WERI-Rb-1 (cell line): ENCODE results near the gene CD38.

ENCODE experiments used
- DNase-seq: peaks from one replicate; pipeline ENCODE4 v3.0.0-alpha.2; 2020
- H3K27ac ChIP-seq: fragments of 250-450 bp; sonication (Bioruptor Pico); 2 replicates; pipeline ENCODE4 v1.5.1; 2020; ENCODE audit warnings: mild to moderate bottlenecking, moderate library complexity
- H3K27me3 ChIP-seq: fragments of 250-450 bp; sonication (Bioruptor Pico); 2 replicates; pipeline ENCODE4 v1.5.1; 2021; ENCODE audit warnings: mild to moderate bottlenecking, low read depth, moderate library complexity; ENCODE audit not compliant: insufficient read depth, severe bottlenecking
- H3K36me3 ChIP-seq: fragments of 250-450 bp; sonication (Bioruptor Pico); 2 replicates; pipeline ENCODE4 v1.5.1; 2020; ENCODE audit warnings: mild to moderate bottlenecking, moderate library complexity
- H3K4me3 ChIP-seq: 2 replicates; pipeline ENCODE4 v1.5.1; 2011; ENCODE audit warnings: low read depth, mild to moderate bottlenecking, control low read depth, low read length
- H3K9me3 ChIP-seq: fragments of 250-450 bp; sonication (Bioruptor Pico); 2 replicates; pipeline ENCODE4 v1.5.1; 2021; ENCODE audit warnings: mild to moderate bottlenecking, moderate library complexity; ENCODE audit not compliant: severe bottlenecking
- TF ChIP-seq, protein P1 (sequence below): IDR thresholded peaks from 2 replicates; pipeline ENCODE4 v1.5.1; 2011; ENCODE audit warnings: low read depth, mild to moderate bottlenecking, control low read depth, inconsistent platforms, low read length

The CD38 gene

DNA sequence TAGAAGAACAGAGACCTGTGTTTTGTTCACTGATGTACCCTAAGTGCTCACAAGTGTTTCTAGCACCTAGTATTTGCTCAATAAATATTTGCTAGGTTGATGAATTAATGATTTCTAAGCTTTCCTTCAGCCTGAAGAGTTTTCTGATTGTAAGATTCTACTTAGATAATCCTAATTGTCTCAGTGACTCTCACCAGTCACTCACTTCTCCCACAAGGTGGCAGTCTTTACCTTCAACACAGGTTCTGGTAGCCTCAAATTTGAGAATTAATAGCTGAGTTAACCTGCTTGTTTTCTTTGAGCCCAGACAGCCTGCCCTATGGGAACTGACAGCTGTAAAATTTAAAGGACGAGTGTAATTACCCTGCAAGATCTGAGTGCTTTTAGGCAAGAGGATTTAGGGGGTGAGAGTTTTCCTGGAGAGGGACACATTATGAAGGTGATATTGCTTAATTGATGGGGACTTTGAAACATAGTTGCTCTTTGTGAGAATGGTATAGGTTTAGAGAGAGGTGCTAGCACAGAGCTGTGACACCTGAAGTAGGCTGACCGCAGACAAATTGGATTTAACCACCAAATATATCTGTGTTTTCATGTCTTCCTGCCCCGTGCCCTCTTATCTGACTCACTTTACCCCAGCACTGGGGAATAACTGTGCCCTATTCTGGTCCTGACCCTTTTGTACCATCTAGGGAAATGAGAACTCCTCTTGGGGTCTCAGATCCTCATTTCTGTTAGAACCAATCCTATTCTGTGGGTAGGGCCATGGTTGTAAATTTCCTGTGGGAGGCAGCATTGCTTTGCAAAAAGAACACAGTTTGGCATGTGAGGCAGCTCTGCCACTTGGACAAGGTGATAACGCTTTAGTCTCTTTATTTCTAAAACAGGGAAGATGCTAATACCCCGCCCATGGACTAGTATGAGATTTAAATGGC, 27.7 kb downstream of the CD38 start:
- Histone ChIP-seq H3K9me3 (no peaks in the 10 kb centered on the region), H3K27ac (no peak overlapping the region), H3K27me3 (no peaks in the 10 kb centered on the region), H3K4me3 (no peak overlapping the region), H3K36me3 (no peaks in the 10 kb centered on the region)
- peak; percentile 54 for DNase-seq
- TF ChIP-seq, protein P1, sequence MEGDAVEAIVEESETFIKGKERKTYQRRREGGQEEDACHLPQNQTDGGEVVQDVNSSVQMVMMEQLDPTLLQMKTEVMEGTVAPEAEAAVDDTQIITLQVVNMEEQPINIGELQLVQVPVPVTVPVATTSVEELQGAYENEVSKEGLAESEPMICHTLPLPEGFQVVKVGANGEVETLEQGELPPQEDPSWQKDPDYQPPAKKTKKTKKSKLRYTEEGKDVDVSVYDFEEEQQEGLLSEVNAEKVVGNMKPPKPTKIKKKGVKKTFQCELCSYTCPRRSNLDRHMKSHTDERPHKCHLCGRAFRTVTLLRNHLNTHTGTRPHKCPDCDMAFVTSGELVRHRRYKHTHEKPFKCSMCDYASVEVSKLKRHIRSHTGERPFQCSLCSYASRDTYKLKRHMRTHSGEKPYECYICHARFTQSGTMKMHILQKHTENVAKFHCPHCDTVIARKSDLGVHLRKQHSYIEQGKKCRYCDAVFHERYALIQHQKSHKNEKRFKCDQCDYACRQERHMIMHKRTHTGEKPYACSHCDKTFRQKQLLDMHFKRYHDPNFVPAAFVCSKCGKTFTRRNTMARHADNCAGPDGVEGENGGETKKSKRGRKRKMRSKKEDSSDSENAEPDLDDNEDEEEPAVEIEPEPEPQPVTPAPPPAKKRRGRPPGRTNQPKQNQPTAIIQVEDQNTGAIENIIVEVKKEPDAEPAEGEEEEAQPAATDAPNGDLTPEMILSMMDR, result peak; percentile 69

DNA sequence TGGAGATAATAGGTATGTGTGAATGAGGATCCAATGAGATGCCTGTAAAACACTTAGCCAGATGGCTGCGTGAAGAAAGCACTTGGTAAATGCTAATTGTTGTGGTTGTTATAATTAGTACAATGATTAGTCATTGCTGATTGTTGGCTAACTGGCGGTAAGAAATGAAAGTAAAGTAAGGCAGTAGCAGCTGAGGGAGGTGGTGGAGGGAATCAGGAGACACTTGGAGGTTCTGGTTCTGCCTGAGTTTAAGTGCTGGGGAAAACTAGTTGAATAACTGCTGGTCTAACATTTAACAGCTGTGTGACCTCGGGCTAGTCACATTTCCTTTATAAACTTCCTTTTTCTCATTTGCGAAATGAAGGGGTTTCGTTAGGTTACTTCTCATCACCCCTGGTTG, 30.9 kb downstream of the CD38 start:
- no peak for DNase-seq
- no peak overlapping the region for H3K4me3 ChIP-seq
- no peaks in the 10 kb centered on the region for H3K9me3 ChIP-seq
- TF ChIP-seq, protein P1, result no peak
- H3K36me3 ChIP-seq, result no peaks in the 10 kb centered on the region
- H3K27me3 ChIP-seq, result no peaks in the 10 kb centered on the region
- H3K27ac ChIP-seq, result no peak overlapping the region

DNA sequence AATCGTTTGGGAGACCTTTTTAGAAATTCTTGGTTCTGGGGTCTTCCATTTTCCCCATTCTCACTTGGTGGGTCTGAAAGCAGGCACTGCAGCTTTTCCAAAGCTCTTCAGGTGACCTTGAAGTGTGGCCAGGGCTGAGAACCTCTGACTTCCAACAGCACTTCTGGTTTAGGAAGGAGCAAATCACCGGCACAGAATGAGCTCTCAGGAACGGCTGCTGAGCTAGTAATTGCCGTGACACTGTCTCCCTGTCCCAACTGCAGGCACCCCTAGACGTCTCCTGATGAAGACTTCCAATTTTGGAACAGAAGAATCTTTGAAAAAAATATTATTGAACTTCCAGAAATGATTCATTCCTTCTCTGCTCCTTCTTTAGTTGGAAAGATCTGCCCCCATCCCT, 31.3 kb downstream of the CD38 start:
- H3K9me3 ChIP-seq, result no peaks in the 10 kb centered on the region
- no peak overlapping the region for H3K27ac ChIP-seq
- no peaks in the 10 kb centered on the region for H3K27me3 ChIP-seq
- H3K4me3 ChIP-seq, result no peak overlapping the region
- TF ChIP-seq, protein P1, result no peak
- DNase-seq, result no peak
- no peaks in the 10 kb centered on the region for H3K36me3 ChIP-seq

DNA sequence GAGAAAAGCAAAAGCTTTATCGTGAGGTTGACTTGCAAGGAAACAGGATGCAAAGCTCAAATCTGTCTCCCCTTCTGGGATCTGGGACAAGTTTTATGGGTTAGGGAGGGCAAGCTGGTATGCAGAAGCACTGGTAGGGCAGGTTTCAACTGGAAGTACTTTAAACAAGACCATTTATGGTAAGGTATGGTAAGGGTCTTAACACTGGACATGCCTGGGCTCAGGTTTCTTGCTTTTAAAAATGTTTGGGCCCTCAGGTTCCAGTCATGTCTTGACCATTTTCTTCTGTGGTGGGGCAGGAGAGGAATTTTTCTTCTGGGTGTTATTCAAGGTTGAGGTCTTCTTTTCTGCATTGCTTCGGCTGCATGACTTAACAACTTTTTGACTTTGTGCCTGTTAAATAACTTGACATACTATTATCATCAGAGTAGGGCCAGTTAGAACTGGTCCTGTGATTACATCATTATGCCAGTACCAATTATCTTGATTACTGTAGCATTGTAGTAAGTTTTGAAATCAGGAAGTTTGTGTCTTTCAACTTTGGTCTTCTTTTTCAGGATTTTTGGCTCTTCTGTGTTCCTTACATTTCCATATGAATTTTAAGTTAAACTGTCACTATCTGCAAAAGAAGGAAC, 33.7 kb downstream of the CD38 start:
- DNase-seq, result no peak
- no peaks in the 10 kb centered on the region for H3K9me3 ChIP-seq
- TF ChIP-seq, protein P1, result no peak
- no peak overlapping the region for H3K4me3 ChIP-seq
- no peaks in the 10 kb centered on the region for H3K36me3 ChIP-seq
- H3K27ac ChIP-seq, result no peak overlapping the region
- H3K27me3 ChIP-seq, result no peaks in the 10 kb centered on the region

DNA sequence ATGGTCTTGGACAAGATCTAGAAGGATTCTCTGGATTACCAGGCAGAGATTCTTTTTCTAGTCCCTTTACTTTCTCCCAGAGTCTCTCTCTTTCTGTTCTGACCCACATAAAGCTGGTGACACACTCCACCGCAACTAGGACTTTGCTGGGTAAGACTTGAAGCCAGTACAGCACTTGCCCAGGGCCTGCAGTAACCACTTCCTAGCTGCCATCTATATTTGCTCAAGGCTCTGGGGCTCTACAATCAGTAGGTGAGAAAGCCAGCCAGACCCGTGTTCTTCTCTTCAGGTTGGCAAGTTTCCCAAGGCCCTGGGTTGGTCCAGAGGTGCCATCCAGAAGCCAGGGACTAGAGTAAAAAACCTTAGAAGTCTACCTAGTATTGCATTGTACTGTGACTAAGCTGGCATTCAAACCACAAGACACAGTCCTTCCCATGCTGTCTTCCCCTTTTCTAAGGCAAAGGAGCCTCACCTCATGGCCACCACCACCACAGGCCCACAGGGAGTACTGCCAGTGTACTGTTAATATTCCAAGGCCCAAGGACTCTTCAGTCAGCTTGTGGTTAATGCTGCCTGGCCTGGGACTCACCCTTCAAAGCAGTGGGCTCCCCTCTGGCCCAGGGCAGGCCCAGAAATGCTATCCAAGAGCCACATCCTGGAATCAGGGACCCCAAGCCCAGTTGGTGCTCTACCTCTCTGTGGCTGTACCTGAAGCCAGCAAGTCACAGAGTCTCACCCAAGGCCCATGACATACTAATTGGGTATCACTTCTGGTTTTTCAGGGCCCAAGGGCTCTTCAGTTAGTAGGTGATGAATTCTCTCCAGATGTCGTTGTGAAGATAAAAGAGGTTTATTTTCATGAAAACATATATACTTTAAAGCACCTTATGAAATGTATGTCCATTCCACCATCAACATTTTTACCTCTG, 54.7 kb downstream of the CD38 start:
- Histone ChIP-seq H3K4me3 (no peak overlapping the region), H3K27ac (no peak overlapping the region), H3K9me3 (no peaks in the 10 kb centered on the region), H3K36me3 (no peaks in the 10 kb centered on the region), H3K27me3 (no peaks in the 10 kb centered on the region)
- no peak for DNase-seq
- TF ChIP-seq, protein P1, result no peak
